Astrocyte of the spinal cord (primary cell): Measurements from ENCODE around the gene ELMO1.

Experiments used
- DNase-seq: peaks from one replicate; pipeline ENCODE4 v3.0.0; 2011; ENCODE audit warnings: low read depth, low spot score
- H3K4me3 ChIP-seq: 2 replicates; pipeline ENCODE4 v1.5.1; 2011; ENCODE audit warnings: low read depth, mild to moderate bottlenecking, low read length, moderate library complexity
- CTCF ChIP-seq: IDR thresholded peaks from 2 replicates; pipeline ENCODE4 v1.5.1; 2012; ENCODE audit warnings: low read depth, mild to moderate bottlenecking, low read length, inconsistent platforms
- in situ Hi-C: cut with HindIII; loops from 2 replicates; pipeline ENCODE4 v1.10.0; 2017; ENCODE audit warnings: low sequenced_read_pairs

Gene ELMO1

DNA sequence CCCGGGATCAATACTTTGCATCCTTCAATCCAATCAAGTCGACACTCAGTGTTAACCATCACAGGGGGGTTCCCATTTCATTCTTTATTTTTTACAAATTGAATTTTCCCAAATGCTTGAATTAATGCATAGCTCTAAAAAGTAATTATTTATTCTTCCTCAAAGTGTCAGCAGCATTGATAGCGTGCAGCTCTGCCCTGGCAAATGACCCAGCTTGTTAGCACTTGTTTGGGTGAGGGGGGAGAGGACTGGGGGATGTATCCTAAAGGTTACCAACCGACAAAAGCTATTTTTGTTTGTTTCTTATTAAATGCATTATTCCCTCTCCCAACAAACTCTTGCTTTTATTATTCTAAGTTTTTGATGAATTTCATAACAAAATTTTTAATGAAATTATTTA is 27.0 kb upstream of the ELMO1 start:
- TF ChIP-seq CTCF = no peak
- no peak for DNase-seq
- in situ Hi-C loops = no loop called here
- no peak overlapping the region for H3K4me3 ChIP-seq

GRCh38 chr7:37471619-37472018 is 23.0 kb upstream of the ELMO1 start:
- in situ Hi-C loops = no loop called here
- H3K4me3 ChIP-seq = no peak overlapping the region
- DNase-seq = no peak
- TF ChIP-seq CTCF = no peak

GRCh38 chr7:37467002-37467401 is 18.3 kb upstream of the ELMO1 start:
- in situ Hi-C loops = no loop called here
- no peak overlapping the region for H3K4me3 ChIP-seq
- TF ChIP-seq CTCF = no peak
- no peak for DNase-seq

- in situ Hi-C loops = no loop called here
- H3K4me3 ChIP-seq = no peak overlapping the region
- TF ChIP-seq CTCF = no peak
- DNase-seq = no peak
These were observed 13.5 kb upstream of the ELMO1 start for GRCh38 chr7:37462138-37462537.

GRCh38 chr7:37455081-37455480 is 6.4 kb upstream of the ELMO1 start:
- no peak overlapping the region for H3K4me3 ChIP-seq
- in situ Hi-C loops = no loop called here
- no peak for DNase-seq
- no peak for TF ChIP-seq CTCF

- no peak for DNase-seq
- in situ Hi-C loops = no loop called here
- H3K4me3 ChIP-seq = no peak overlapping the region
- no peak for TF ChIP-seq CTCF
These were observed 3.7 kb upstream of the ELMO1 start for GRCh38 chr7:37452346-37452745.

GRCh38 chr7:37450035-37450434 is 1.4 kb upstream of the ELMO1 start:
- no peak for TF ChIP-seq CTCF
- DNase-seq = no peak
- in situ Hi-C loops = no loop called here
- no peak overlapping the region for H3K4me3 ChIP-seq
